ES-I3 (cell line): ENCODE measurements around the gene ANO6.

Experiments used
- H3K36me3 ChIP-seq: 2 replicates; pipeline ENCODE4 v1.6.1; 2013; ENCODE audit warnings: mild to moderate bottlenecking, low read length, control low read depth, moderate library complexity; ENCODE audit not compliant: insufficient read depth
- H3K4me1 ChIP-seq: 2 replicates; pipeline ENCODE4 v1.6.1; 2013; ENCODE audit warnings: mild to moderate bottlenecking, control low read depth, low read length; ENCODE audit not compliant: insufficient read depth
- H3K9ac ChIP-seq: 2 replicates; pipeline ENCODE4 v1.6.1; 2013; ENCODE audit warnings: low read depth, mild to moderate bottlenecking, low read length, moderate library complexity
- H3K9me3 ChIP-seq: 2 replicates; pipeline ENCODE4 v1.6.1; 2013; ENCODE audit warnings: mild to moderate bottlenecking, low read length, moderate library complexity; ENCODE audit not compliant: control insufficient read depth, insufficient read depth

The ANO6 gene

GRCh38 chr12:45268672-45269411 lies 52.9 kb downstream of the ANO6 start:
- no peaks in the 10 kb centered on the region for H3K36me3 ChIP-seq
- H3K9ac ChIP-seq = no peak overlapping the region
- no peaks in the 10 kb centered on the region for H3K9me3 ChIP-seq
- peaks cover 14% of the 10 kb centered on the region; the same call in 1 of the 2 replicates for H3K4me1 ChIP-seq

- Histone ChIP-seq H3K9ac (no peak overlapping the region), H3K4me1 (peaks cover 14% of the 10 kb centered on the region; the same call in 1 of the 2 replicates), H3K36me3 (no peaks in the 10 kb centered on the region)
These were observed 53.5 kb downstream of the ANO6 start for GRCh38 chr12:45269412-45269751.

GRCh38 chr12:45270951-45271350 lies 55.1 kb downstream of the ANO6 start:
- H3K36me3 ChIP-seq = no peaks in the 10 kb centered on the region
- H3K9me3 ChIP-seq = no peaks in the 10 kb centered on the region
- peaks cover 14% of the 10 kb centered on the region; the same call in 1 of the 2 replicates for H3K4me1 ChIP-seq
- no peak overlapping the region for H3K9ac ChIP-seq

More at GRCh38 chr12:45269412-45269751, 53.5 kb downstream of the ANO6 start:
- H3K9me3 ChIP-seq = no peaks in the 10 kb centered on the region

- H3K36me3 ChIP-seq = peaks cover 3% of the 10 kb centered on the region; the same call in 1 of the 2 replicates
- no peak overlapping the region for H3K9ac ChIP-seq
- H3K9me3 ChIP-seq = no peaks in the 10 kb centered on the region
- H3K4me1 ChIP-seq = peaks cover 11% of the 10 kb centered on the region; the same call in 1 of the 2 replicates
These were observed 57.9 kb downstream of the ANO6 start for GRCh38 chr12:45273717-45274271.

GRCh38 chr12:45276154-45276755 lies 60.4 kb downstream of the ANO6 start:
- no peaks in the 10 kb centered on the region for H3K9me3 ChIP-seq
- peaks cover 3% of the 10 kb centered on the region; the same call in 1 of the 2 replicates for H3K36me3 ChIP-seq
- H3K9ac ChIP-seq = no peak overlapping the region
- 0 out of 2 replicates have a peak, but pooled peaks cover 5% of the 10 kb centered on the region for H3K4me1 ChIP-seq

- peaks cover 3% of the 10 kb centered on the region; the same call in 1 of the 2 replicates for H3K36me3 ChIP-seq
- no peaks in the 10 kb centered on the region for H3K9me3 ChIP-seq
- H3K9ac ChIP-seq = no peak overlapping the region
- H3K4me1 ChIP-seq = peaks cover 4% of the 10 kb centered on the region; the same call in 1 of the 2 replicates
These were observed 62.6 kb downstream of the ANO6 start for GRCh38 chr12:45278447-45278846.

GRCh38 chr12:45279931-45280830 lies 64.3 kb downstream of the ANO6 start:
- H3K4me1 ChIP-seq = peaks cover 13% of the 10 kb centered on the region
- peaks cover 3% of the 10 kb centered on the region; the same call in 1 of the 2 replicates for H3K36me3 ChIP-seq
- no peak overlapping the region for H3K9ac ChIP-seq

GRCh38 chr12:45281994-45282393 lies 66.1 kb downstream of the ANO6 start:
- Histone ChIP-seq H3K9me3 (no peaks in the 10 kb centered on the region), H3K36me3 (no peaks in the 10 kb centered on the region; the same call in 1 of the 2 replicates), H3K9ac (no peak overlapping the region), H3K4me1 (peaks cover 13% of the 10 kb centered on the region)

More at GRCh38 chr12:45279931-45280830, 64.3 kb downstream of the ANO6 start:
- H3K9me3 ChIP-seq = no peaks in the 10 kb centered on the region

- Histone ChIP-seq H3K9ac (no peak overlapping the region), H3K9me3 (no peaks in the 10 kb centered on the region), H3K4me1 (peaks cover 13% of the 10 kb centered on the region), H3K36me3 (no peaks in the 10 kb centered on the region; the same call in 1 of the 2 replicates)
These were observed 66.5 kb downstream of the ANO6 start for GRCh38 chr12:45282411-45282810.

GRCh38 chr12:45284096-45284901 lies 68.4 kb downstream of the ANO6 start:
- H3K4me1 ChIP-seq = peaks cover 13% of the 10 kb centered on the region
- no peaks in the 10 kb centered on the region; the same call in 1 of the 2 replicates for H3K36me3 ChIP-seq
- H3K9me3 ChIP-seq = no peaks in the 10 kb centered on the region
- H3K9ac ChIP-seq = no peak overlapping the region

- H3K9me3 ChIP-seq = no peaks in the 10 kb centered on the region
- no peaks in the 10 kb centered on the region; the same call in 1 of the 2 replicates for H3K36me3 ChIP-seq
- H3K4me1 ChIP-seq = peaks cover 13% of the 10 kb centered on the region
- H3K9ac ChIP-seq = no peak overlapping the region
These were observed 69.8 kb downstream of the ANO6 start for GRCh38 chr12:45285717-45286116.

- no peaks in the 10 kb centered on the region for H3K36me3 ChIP-seq
- H3K9ac ChIP-seq = no peak overlapping the region
- H3K4me1 ChIP-seq = peaks cover 13% of the 10 kb centered on the region
- H3K9me3 ChIP-seq = no peaks in the 10 kb centered on the region
These were observed 70.7 kb downstream of the ANO6 start for GRCh38 chr12:45286621-45287020.
